GM23248 (cell line): ENCODE data around the gene CLIC4.

ENCODE experiments used
- EZH2 ChIP-seq: fragments of 200-600 bp; sonication (generic); IDR thresholded peaks from 2 replicates; pipeline ENCODE4 v1.6.1; 2018; ENCODE audit warnings: antibody characterized with exemption, mild to moderate bottlenecking; ENCODE audit not compliant: insufficient read depth, poor library complexity, severe bottlenecking
- EZH2phosphoT487 ChIP-seq: fragments of 200-600 bp; sonication (generic); IDR thresholded peaks from 2 replicates; pipeline ENCODE4 v1.6.1; 2018; ENCODE audit warnings: antibody characterized with exemption, moderate library complexity, mild to moderate bottlenecking, low read depth; ENCODE audit not compliant: insufficient read depth

DNA sequence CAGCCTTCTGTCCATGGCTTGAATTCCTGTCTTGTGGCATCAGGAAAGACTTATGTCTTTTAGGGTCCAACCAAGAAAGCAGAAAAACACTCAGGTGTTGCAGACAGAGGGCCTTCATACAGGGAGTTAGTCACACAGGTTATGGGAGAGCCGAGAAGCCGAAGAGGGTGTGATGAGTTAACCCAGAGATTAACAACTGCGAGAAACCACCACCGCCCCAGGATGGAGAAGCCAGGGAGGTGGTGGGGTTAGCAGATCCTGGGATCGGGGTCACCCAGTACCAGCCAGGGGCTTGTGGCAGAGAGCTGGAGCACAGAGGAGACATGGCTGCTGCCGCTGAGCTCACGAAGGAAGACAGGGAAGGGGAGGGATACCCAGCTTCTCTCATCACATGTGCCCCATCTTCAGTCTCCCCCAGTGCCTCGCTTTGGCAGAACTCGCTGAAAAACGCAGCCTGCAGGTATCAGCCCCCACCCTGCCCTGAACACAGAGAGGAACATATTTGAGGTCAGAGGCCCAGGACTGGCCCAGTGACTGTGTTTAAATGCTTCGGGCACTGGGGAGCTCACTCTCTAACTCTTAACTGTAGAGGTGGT is 126.2 kb downstream of the CLIC4 start:
- TF ChIP-seq EZH2: no peak
- TF ChIP-seq EZH2phosphoT487: no peak
